SW 1271 (cell line): ENCODE results near the gene IRF5.
"Not testable (repeated sequence)": the region's sequence is repeated elsewhere in the genome, so short reads cannot be mapped to it uniquely, and the experiment has no call there.

Experiments used
- DNase-seq, 2 experiments: peaks; one replicate each; lab custom pipeline; 2025; lab: John Stamatoyannopoulos, UW

The IRF5 gene

DNA sequence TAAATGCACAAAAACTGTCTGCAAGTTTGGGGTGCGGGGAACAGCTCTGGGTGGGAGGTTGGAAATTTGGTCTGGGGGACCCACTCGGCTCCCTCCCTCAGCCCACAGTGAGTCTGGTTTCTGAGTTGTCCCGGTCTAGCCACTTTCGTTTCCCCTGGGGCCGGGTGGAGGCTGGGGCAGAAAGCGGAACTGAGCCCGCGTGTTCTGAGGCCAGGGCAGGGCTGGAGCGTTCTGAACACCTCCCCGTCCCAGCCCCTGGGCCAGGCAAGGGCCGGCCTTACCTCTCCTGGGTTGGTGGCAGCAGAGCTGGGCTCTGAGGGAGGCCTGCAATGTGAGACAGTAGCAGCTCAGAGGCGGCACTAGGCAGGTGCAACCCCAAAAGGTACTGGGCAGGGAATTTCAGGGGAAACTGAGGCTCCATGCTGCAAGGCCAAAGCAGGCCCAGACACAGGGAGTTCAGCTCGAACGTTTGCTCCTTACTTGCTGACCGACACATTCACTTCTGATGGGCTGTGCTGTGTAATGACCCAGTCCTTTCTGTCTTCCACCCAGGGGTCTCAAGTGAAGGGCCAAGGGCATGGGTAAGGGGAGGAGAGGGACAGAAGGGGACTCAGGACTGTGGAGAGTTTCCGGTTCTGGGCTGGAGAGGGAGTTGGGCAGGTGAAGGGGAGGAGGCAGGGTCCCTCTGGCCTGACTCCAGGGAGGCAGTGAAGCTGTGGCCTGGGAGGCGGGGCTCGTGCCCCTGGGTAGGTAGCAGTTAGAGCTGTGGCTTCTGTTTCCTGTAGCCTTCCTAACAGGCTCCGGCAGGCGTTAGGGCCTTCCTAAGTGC lies 3.0 kb downstream of the IRF5 start:
- no peak for DNase-seq

DNA sequence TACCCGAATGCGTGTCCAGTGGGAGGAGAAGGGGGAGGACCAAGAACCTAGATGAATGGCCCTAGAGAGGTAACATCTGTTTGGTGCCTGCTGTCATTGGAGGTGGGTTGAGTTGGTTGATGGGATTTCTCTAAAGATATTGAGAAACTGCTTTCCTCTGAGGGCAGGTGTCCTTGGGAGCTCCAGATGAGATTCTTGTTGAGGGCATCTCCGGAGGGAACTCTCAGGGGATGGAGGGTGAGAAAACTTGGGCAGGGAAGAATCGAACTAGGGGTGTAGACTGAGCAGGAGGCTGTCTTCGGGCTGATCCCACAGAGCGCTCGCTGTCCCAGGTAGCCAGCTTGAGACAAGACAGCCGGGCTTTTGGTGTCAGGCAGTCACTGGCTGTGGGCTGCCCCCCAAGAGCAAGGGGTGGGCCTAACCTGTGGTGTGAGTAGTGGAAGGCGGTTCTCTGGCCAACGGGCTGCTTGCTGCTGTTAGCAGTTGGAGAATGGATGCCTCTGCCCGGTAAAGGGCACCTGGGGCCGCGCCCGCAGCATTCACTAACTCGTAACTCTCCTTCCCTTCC lies 3.7 kb downstream of the IRF5 start:
- no peak for DNase-seq

DNA sequence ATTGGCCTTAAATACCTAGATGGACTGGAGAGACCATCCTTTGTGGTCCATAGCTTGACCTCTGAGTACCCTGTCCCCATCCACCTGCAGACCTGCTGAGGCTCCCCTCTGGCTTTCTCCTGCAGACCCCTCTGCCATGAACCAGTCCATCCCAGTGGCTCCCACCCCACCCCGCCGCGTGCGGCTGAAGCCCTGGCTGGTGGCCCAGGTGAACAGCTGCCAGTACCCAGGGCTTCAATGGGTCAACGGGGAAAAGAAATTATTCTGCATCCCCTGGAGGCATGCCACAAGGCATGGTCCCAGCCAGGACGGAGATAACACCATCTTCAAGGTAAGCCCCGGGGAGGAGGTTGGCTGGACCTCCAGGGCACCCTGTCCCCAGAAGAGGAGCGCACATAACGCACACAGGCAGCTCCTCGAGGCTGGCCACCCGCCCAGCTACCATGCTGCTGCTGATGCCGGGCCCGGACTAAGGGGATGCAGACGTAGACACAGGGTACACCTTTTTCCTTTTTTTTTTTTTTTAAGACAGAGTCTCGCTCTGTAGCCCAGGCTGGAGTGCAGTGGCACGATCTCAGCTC lies 4.3 kb downstream of the IRF5 start:
- DNase-seq: no peak

DNA sequence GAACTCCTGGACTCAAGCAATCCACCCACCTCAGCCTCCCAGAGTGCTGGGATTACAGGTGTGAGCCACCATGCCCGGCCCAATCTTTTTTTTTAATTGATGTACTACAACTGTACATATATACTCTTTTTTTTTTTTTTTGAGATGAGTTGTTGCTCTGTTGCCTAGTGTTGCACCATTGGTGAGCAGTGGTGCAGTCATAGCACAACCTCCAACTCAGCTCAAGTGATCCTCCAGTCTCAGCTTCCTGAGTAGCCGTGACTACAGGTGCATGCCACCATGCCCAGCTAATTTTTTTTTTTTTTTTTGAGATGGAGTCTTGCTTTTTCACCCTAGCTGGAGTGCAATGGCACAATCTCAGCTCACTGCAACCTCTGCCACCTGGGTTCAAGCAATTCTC lies 5.5 kb downstream of the IRF5 start:
- not testable (repeated sequence) for DNase-seq

DNA sequence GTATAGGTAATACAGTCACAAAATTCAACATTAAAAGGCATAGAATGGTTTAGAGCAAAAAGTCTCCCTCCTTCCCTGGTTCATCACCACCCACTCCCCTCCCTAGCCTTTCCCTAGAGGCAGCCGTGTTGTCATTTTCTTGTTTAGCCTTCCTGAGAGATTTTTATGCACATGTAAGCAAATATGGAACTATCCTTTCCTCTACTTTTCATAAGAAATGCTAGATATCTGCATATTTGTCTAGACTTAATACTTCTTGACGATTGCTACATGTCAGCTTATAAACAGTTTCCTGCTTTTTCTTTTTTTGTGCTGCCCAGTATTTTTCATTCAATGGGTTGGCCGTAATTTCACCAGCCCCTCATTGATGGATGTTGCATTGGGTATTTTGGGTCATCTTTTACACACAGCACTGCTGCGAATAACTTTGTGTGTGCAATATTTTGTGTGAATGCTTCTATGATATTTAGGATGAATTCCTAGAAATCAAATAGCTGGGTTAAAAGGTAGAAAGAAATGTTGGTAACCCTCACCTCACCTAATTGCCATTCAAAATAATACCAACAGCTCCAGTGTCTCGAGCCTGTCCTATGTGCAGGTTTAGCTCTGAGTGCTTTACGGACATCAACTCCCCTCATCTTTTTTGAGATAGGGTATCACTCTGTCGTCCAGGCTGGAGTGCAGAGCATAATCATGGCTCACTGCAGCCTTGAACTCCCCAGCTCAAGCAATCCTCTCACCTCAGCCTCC lies 6.9 kb downstream of the IRF5 start:
- DNase-seq: no peak

DNA sequence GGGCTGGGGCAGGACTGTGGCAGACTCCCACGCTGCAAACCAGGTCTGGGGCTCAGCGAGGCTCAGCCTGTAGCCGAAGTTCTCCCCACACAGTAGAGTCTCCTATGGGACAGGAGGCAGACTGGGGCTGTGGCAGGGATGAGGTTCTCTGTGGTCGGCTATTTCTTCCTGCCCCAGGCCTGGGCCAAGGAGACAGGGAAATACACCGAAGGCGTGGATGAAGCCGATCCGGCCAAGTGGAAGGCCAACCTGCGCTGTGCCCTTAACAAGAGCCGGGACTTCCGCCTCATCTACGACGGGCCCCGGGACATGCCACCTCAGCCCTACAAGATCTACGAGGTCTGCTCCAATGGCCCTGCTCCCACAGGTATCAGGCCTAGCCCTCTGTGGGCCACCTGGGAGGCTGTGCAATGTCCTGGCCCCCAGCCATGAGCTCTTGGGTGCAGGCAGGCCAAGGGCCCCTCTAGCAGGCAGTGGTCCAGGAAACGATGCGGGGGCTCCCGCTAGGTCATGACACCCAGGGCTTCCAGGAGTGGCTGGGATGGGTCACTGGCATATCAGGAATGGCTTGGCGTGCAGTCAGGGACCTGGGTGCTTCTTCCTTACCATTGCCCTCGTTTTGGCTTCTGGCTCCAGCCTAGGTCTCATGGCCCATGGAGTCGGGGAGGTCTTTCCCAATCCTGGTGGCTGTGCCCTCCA lies 8.1 kb downstream of the IRF5 start:
- no peak for DNase-seq

DNA sequence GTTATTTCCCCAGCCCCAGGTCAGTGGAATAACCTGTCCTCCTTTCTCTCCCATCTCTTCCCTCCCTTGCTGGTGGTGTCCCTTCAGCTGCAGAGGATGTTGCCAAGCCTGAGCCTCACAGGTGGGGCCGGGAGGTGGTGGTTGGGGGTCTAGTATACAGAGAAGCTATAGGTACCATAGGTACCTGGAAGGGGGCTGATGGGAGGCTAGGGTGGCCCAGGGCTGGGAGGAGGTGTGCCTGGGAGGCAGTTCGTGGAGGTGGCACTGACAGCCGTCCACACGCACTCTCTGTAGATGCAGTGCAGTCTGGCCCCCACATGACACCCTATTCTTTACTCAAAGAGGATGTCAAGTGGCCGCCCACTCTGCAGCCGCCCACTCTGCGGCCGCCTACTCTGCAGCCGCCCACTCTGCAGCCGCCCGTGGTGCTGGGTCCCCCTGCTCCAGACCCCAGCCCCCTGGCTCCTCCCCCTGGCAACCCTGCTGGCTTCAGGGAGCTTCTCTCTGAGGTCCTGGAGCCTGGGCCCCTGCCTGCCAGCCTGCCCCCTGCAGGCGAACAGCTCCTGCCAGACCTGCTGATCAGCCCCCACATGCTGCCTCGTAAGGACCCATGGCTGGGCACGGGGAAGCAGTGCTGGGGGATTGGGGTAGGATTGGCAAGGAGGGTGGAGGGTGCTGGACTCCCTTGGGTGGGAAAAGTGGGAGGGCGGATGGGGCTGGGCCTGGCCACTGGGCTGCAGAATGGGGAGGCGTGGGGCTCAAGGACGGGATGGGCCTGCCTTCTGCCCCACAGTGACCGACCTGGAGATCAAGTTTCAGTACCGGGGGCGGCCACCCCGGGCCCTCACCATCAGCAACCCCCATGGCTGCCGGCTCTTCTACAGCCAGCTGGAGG lies 9.5 kb downstream of the IRF5 start:
- DNase-seq: no peak

DNA sequence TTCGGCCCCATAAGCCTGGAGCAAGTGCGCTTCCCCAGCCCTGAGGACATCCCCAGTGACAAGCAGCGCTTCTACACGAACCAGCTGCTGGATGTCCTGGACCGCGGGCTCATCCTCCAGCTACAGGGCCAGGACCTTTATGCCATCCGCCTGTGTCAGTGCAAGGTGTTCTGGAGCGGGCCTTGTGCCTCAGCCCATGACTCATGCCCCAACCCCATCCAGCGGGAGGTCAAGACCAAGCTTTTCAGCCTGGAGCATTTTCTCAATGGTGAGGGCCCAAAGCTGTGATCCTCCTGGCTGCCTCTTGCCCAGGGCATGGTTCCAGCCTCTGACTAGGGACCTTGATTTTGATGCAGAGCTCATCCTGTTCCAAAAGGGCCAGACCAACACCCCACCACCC lies 10.1 kb downstream of the IRF5 start:
- no peak for DNase-seq

DNA sequence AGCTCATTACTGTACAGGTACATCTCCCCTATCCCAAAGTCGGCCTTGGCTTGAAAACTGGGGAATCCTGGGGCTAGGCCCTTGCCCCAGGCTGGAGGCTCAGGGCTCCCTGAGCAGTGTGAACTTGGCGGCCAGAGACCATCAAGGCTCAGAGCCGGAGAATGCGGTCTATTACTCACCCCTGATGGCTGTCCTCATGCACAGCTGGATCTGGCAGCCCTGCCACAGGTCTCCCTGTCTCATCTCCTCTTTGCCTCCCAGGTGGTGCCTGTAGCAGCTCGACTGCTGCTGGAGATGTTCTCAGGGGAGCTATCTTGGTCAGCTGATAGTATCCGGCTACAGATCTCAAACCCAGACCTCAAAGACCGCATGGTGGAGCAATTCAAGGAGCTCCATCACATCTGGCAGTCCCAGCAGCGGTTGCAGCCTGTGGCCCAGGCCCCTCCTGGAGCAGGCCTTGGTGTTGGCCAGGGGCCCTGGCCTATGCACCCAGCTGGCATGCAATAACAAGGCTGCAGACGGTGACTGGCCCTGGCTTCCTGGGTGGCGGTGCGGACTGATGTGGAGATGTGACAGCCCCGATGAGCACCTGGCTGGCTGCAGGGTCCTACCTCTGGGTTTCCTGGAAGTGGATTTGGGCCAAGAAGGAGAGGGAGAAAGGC lies 10.7 kb downstream of the IRF5 start:
- DNase-seq: no peak

DNA sequence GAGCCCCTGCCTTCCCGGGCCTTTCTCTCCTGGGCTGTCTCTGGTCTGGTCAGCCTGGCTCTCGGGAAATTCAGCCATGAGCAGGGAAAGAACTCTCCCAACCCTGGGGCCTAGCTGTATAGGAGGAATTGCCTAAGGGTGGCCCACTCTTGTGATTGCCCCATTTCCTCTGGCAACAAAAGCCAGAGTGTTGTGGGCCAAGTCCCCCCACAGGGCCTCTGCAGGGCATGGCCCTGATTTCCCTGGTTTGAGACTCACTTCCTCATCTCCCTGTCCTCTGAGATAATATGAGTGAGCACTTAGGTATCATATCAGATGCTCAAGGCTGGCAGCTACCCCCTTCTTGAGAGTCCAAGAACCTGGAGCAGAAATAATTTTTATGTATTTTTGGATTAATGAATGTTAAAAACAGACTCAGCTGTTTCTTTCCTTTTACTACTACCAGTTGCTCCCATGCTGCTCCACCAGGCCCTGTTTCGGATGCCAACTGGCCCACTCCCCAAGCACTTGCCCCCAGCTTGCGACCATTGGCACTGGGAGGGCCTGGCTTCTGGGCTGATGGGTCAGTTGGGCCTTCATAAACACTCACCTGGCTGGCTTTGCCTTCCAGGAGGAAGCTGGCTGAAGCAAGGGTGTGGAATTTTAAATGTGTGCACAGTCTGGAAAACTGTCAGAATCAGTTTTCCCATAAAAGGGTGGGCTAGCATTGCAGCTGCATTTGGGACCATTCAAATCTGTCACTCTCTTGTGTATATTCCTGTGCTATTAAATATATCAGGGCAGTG lies 11.4 kb downstream of the IRF5 start:
- DNase-seq: no peak

DNA sequence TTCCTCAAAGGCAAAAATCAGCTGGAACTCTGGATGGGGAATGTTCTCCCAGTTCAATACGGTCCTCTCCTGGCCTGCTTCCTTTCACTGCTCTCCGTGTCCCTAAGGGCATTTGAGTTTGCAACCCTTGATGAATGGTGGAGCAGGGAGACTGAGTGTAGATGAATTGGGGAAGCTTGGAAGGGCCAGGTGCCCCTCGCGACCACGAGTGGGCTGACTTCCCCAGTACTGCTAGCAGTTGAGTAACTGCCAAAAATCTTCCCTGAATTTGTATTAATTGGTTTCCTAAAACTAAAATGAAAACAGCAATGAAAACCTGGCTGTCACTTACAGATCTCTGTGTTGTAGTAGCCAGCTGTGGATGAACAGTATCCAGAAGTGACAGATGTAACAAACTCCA lies 13.6 kb downstream of the IRF5 start:
- DNase-seq: no peak

DNA sequence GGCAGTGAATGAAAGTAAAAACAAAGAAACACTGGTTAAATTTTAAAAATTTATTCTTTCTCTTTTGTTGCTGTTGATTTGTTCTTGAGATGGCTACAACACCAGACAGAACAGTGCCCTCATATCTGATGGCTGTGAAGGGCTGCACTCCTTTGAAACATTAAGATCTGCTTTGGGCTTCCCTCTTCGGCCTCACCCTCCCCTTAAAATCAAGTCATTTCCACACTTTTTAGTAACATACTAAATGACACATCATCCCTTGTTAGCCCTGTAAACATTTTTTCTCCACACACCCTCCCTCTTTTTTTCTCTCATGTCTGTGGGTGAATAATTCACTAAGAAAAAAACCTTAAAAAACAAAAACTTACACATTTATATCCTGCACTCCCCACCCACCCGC lies 16.4 kb downstream of the IRF5 start:
- DNase-seq: no peak

DNA sequence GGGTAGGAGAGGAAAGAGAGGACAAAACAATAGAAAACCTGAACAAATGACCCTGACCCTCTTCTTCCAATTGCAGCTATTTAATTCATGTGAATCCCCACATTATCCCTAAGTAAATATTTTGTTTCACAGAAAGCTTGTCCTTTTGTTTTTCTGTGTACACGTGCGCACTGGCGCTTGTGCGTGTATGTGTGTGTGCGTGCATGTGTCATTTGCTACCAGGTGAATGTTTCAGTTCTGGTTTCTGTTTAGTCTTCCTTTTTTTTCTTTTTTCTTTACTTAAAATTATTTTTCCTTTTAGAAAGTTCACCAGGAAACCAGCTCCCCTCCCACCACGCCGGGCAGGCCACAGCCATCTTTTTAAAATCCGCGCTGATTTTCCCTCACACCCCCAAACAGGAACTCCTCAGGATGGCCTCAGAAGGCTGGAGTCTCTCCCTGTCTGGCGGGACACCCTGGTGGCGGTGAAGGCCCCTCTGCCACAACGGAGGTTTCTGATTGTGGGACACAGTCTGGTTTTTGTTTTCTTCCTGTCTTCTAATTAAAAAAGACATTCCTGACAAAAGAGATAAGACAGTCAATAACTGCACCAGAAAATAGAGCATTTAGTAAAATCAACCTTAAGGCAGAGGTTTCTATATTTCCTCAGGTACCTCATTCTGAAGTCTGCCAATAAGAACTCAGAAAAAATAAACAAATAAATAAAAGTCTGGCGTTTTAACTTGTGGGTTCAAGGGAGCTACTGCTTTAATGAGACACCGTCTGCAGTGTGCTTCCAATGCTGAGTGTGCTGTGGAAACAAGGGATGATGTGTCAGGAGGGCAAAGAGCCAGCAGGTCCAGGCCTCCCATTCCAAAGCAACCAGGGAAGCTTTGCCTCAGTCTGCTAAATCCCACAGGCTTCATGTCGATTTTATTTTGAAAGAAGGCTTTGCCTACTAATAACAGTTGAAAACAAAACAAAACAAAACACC lies 17.4 kb downstream of the IRF5 start:
- no peak for DNase-seq

DNA sequence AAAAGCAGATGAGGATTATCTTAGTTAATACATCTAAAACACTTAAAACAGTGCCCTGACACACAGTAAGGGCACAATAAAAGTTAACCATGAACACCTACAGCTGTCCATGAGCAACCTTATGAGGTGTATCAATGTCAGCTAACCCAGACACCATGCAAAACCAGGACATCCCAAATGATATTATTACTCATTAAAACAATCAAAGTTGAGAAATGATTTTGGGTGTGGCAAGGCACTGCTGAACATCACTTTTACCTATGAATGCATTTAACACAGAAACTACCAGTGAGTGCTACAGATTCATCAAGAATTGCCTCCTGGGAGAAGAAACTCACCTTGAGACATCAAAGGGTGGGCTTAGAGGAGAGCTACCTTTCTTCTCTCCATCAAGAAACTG lies 18.3 kb downstream of the IRF5 start:
- DNase-seq: no peak

DNA sequence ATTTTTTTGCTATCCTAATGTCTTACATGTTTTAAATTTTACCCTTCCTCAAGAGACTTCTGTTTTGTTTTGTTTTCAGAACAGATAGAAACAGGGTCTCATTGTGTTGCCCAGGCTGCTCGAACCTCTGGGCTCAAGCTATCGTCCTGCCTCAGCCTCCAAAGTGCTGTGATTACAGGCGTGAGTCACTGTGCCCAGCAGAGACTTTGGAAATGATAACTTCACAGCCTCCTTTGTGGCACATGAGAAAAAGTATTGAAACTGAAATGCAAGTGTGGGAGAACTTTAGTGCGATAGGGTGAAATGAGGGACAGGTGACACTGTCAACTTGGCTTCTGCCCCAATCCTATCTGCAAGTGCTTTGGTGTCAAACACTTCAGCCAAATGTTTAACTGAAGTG lies 21.6 kb downstream of the IRF5 start:
- DNase-seq: no peak

DNA sequence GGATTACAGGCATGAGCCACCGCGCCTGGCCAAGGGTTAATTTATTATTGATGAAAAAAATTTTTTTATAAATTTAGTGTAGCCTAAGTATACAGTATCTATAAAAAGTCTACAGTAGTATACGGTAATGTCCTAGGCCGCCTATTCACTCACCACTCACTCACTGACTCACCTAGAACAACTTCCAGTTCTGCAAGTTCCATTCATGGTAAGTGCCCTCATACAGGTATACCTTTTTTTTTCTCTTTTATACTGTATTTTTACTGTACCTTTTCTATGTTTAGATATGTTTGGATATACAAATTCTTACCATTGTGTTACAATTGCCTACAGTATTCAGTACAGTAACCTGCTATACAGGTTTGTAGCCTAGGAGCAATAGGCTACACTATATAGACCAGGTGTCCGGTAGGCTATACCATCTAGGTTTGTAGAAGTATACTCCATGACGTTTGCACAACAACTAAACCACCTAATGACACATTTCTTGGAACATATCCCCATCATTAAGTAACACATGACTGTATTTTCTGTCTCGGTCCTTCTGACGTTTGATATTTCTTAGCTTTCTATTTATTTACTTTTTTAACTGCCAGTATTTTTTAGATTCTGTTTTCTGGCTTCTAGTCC lies 23.4 kb downstream of the IRF5 start:
- no peak for DNase-seq

DNA sequence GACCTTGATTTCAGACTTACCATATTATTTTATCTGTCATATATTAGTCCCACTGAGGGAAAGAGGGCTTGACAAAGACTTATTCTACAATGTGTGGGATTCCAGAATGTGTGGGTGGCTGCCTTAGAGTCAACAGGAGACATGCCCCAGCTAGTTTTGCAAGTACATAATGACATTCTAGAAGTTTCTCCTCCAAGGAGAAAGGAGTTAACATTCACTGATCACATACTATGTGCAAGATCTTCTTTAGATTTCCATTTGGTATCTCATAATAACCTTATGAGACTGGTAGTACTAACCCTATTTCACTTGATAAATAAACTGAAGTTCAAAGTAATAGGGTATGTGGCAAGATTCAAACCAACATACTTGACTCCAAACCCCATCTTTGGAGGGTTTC lies 25.2 kb downstream of the IRF5 start:
- DNase-seq: no peak

DNA sequence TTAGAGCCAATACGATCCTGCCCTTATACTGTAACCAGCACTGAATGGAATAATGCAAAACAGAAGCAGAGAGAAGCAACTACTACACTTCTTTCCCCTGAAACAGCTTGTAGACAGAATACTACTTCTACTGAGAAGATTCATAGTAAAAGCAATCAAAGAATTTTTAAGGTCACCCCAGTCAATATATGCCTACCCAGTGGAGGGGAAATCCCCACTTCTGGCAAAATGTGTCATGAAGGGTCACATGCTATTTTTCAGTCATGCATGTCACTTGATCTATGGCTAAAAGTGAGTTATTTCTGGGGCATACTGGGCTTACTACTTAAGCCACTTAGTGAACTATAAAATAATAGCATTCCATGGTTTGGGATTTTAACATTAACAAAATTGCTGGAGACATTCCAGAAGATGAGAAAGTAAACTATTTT lies 25.6 kb downstream of the IRF5 start:
- DNase-seq: no peak
